Measurements from ENCODE around the gene PRKAG2. TPM values are rescaled to one million over a fixed set of nuclear protein-coding genes. Genes with fewer than 3 reads are reported as not detected.

Gene PRKAG2
- total and polyA plus RNA-seq, 2 of the 13 experiments (the other 11 are each of a cell fraction or from before 2014, with no cell fraction given), result 0.90 to 1.3 TPM

GRCh38 chr7:151754142-151754590 lies 122.7 kb downstream of the PRKAG2 start (continued):
- TF ChIP-seq BCLAF1 (IDR thresholded peaks at IDR 0.05), result no peak
- no peak for TF ChIP-seq ZNF639 (CRISPR knock-in tag; conservative IDR thresholded peaks at IDR 0.05)
- TF ChIP-seq BCL6 (CRISPR knock-in tag; IDR thresholded peaks at IDR 0.05), result peak; percentile 100
- TF ChIP-seq ZFP36L2 (CRISPR knock-in tag; IDR thresholded peaks at IDR 0.05), result no peak
- TF ChIP-seq HOXA3 (CRISPR knock-in tag; IDR thresholded peaks at IDR 0.05), result no peak
- TF ChIP-seq RBAK (CRISPR knock-in tag; IDR thresholded peaks at IDR 0.05), result no peak
- 0 out of 2 replicates have a peak, but pooled peaks have one; percentile 55 for TF ChIP-seq SOX13 (IDR thresholded peaks at IDR 0.05)
- TF ChIP-seq SOX13 (CRISPR knock-in tag; conservative IDR thresholded peaks at IDR 0.05 in 1 of 2, IDR thresholded peaks at IDR 0.05 in 1 of 2), result peak in 1 of 2 experiments; percentile 89; a peak in 2 of 4 replicates
- TF ChIP-seq ZNF143 (CRISPR knock-in tag; IDR thresholded peaks at IDR 0.05), result no peak
- TF ChIP-seq ZNF510 (CRISPR knock-in tag; IDR thresholded peaks at IDR 0.05; ENCODE audit: low read depth), result no peak
- TF ChIP-seq ZNF256 (CRISPR knock-in tag; conservative IDR thresholded peaks at IDR 0.05), result no peak
- no peak for TF ChIP-seq ZBTB46 (CRISPR knock-in tag; IDR thresholded peaks at IDR 0.05; ENCODE audit: borderline replicate concordance)
- TF ChIP-seq NCOA5 (CRISPR knock-in tag; IDR thresholded peaks at IDR 0.05), result no peak
- TF ChIP-seq GMEB1 (CRISPR knock-in tag; IDR thresholded peaks at IDR 0.05; ENCODE audit: borderline replicate concordance), result 0 out of 2 replicates have a peak, but pooled peaks have one; percentile 22
- no peak for TF ChIP-seq TIGD3 (CRISPR knock-in tag; IDR thresholded peaks at IDR 0.05; ENCODE audit: borderline replicate concordance)
- TF ChIP-seq ZNF589 (CRISPR knock-in tag; conservative IDR thresholded peaks at IDR 0.05), result no peak
- no peak for TF ChIP-seq ZNF720 (CRISPR knock-in tag; IDR thresholded peaks at IDR 0.05)
- TF ChIP-seq ZNF138 (CRISPR knock-in tag; IDR thresholded peaks at IDR 0.05; ENCODE audit: low read depth), result no peak
